Suprapubic skin (tissue), 3 donors: Measurements from ENCODE around the gene SMIM5.

Source experiments
- POLR2A ChIP-seq, 2 donors: fragments of 450-650 bp; IDR thresholded peaks; one replicate each; pipeline ENCODE4 v1.6.1; 2017; ENCODE audit warnings: antibody characterized with exemption in 2 of 2, mild to moderate bottlenecking in 2 of 2, moderate library complexity in 2 of 2
- TF ChIP-seq, protein P1 (sequence below), 2 donors: fragments of 200-600 bp in 1 of 2; fragments of 450-650 bp in 1 of 2; sonication (generic) in 1 of 2; IDR thresholded peaks; one replicate each; pipeline ENCODE4 v1.5.1; 2016 to 2019; ENCODE audit warnings: antibody characterized with exemption in 2 of 2, mild to moderate bottlenecking in 1 of 2, moderate library complexity in 1 of 2

DNA sequence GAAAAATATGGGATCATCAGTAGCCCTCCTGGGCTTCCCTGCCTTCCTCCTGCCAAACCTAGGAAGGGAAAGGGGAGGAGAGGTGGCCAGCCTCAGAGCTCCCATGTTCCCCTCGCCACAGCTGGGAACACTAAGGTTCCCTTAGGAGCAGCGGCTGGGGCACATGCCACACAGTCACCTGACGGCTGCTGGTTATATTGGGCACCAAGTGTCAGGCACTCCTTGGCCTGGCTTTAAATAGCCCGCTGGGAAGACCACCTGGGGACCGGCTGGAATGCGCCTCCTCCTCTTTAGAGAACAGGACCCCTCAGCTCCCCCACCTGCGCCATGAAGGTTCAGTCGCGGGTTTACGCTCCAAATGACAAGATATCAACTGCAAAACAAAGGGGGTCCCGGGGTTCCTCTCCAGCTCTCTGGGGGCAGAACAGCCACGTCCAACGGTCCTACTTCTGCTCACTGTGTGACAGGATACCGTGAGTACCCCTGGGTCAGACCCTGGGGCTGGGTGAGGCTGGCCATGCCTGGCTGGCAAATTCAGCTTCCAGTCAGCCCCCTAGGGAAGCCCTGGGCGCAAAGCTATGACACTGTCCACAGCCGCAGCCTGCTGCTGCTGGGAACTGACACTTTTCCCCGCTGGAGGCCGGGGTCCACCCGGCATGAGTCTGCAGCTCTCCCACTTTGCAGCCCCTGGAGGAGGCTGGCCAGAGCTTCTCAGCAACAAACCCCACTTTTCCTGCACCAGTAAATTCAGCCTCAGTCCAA is 3.3 kb downstream of the SMIM5 start:
- TF ChIP-seq POLR2A (IDR thresholded peaks at IDR 0.05) = no peak
- TF ChIP-seq, protein P1, sequence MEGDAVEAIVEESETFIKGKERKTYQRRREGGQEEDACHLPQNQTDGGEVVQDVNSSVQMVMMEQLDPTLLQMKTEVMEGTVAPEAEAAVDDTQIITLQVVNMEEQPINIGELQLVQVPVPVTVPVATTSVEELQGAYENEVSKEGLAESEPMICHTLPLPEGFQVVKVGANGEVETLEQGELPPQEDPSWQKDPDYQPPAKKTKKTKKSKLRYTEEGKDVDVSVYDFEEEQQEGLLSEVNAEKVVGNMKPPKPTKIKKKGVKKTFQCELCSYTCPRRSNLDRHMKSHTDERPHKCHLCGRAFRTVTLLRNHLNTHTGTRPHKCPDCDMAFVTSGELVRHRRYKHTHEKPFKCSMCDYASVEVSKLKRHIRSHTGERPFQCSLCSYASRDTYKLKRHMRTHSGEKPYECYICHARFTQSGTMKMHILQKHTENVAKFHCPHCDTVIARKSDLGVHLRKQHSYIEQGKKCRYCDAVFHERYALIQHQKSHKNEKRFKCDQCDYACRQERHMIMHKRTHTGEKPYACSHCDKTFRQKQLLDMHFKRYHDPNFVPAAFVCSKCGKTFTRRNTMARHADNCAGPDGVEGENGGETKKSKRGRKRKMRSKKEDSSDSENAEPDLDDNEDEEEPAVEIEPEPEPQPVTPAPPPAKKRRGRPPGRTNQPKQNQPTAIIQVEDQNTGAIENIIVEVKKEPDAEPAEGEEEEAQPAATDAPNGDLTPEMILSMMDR (IDR thresholded peaks at IDR 0.05) = no peak
